Measurements from ENCODE around the gene WDR72. TPM values are rescaled to one million over a fixed set of nuclear protein-coding genes. Genes with fewer than 3 reads are reported as not detected.

Gene WDR72
- total RNA-seq, 1 donor from 2014 or later = 3.2 TPM

DNA sequence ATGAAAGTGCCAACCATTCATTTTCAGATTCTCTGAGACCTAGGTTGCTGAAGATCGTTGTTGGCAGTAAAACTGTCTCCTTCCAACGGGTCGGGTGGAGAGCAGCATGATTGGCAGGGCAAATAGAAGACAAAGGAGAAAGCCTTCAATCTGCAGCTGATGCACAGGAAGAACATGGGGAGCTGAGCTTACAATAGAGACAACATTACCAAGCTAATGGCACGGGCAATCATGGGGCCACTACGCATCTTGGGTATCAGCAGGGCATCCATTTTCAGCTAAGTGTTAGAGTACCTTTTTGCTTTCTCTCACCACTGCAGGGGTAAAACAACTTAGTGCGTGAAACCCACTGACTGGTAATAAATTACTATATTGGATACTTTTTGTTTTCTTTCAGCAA, 114.8 kb downstream of the WDR72 start:
- ATAC-seq (no peak), DNase-seq (no peak)
- no peaks in the 10 kb centered on the region for H3K4me1 ChIP-seq
- H3K27me3 ChIP-seq = no peaks in the 10 kb centered on the region
- no peak overlapping the region for H3K27ac ChIP-seq
- intact Hi-C loops (cut with DNase I) = no loop called here
- TF ChIP-seq, protein P1, sequence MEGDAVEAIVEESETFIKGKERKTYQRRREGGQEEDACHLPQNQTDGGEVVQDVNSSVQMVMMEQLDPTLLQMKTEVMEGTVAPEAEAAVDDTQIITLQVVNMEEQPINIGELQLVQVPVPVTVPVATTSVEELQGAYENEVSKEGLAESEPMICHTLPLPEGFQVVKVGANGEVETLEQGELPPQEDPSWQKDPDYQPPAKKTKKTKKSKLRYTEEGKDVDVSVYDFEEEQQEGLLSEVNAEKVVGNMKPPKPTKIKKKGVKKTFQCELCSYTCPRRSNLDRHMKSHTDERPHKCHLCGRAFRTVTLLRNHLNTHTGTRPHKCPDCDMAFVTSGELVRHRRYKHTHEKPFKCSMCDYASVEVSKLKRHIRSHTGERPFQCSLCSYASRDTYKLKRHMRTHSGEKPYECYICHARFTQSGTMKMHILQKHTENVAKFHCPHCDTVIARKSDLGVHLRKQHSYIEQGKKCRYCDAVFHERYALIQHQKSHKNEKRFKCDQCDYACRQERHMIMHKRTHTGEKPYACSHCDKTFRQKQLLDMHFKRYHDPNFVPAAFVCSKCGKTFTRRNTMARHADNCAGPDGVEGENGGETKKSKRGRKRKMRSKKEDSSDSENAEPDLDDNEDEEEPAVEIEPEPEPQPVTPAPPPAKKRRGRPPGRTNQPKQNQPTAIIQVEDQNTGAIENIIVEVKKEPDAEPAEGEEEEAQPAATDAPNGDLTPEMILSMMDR (IDR thresholded peaks at IDR 0.05) = no peak
- no peaks in the 10 kb centered on the region for H3K36me3 ChIP-seq
- no peaks in the 10 kb centered on the region for H3K9me3 ChIP-seq
- H3K4me3 ChIP-seq = no peak overlapping the region

DNA sequence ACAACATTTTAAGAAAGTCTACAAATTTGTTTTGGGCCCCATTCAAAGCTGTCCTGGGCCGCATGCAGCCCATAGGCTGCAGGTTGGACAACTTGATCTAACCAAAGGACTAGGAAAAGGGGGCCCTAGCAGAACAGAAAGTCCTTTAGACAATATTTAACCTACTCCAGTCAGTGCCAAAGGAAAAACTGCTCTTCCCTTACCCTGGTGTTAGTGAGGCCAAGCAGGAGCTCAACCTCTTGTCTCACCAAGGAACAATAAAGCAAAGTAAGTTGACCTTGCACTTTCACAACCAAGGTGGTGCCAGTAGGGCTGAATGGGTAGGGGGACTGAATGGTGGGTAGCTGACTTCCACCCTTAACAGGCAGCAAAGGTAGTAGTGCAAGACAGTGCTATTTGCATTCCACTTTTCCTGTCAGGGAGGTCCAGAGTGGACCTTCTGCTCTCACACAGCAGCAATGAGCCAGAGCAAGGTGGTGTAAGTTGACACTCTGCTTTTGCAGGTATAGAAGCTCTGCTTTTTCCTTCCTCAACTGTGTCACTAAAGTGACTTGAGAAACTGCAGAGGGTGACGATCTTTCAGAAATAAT, 124.9 kb downstream of the WDR72 start:
- H3K36me3 ChIP-seq = no peaks in the 10 kb centered on the region
- DNase-seq (no peak), ATAC-seq (no peak)
- no peak overlapping the region for H3K27ac ChIP-seq
- intact Hi-C loops (cut with DNase I) = no loop called here
- no peaks in the 10 kb centered on the region for H3K4me1 ChIP-seq
- no peak overlapping the region for H3K4me3 ChIP-seq
- H3K27me3 ChIP-seq = no peaks in the 10 kb centered on the region
- H3K9me3 ChIP-seq = no peaks in the 10 kb centered on the region
- TF ChIP-seq, protein P1 (IDR thresholded peaks at IDR 0.05) = no peak

DNA sequence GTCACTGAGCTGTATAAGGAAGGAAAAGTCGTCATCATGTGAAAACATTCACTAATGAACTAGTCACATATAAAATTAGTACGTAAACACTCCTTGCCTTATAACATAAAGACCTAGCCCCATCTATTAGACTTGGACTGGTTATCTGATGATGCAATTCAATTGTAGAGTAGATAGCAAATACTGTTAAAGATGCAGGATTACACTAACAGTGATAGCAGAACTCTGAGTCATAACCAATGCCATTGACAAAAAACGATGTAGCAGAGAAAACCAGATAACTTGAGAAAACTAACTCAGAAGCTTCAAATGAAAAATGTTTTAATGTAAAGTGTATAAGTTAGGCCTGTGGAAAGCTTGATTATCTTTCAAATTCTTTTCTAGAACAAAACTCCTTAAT, 132.2 kb downstream of the WDR72 start:
- no peak overlapping the region for H3K4me3 ChIP-seq
- H3K4me1 ChIP-seq = no peaks in the 10 kb centered on the region
- no peaks in the 10 kb centered on the region for H3K9me3 ChIP-seq
- DNase-seq (no peak), ATAC-seq (no peak)
- intact Hi-C loops (cut with DNase I) = no loop called here
- TF ChIP-seq, protein P1 (IDR thresholded peaks at IDR 0.05) = no peak
- H3K27ac ChIP-seq = no peak overlapping the region
- no peaks in the 10 kb centered on the region for H3K27me3 ChIP-seq
- H3K36me3 ChIP-seq = no peaks in the 10 kb centered on the region

DNA sequence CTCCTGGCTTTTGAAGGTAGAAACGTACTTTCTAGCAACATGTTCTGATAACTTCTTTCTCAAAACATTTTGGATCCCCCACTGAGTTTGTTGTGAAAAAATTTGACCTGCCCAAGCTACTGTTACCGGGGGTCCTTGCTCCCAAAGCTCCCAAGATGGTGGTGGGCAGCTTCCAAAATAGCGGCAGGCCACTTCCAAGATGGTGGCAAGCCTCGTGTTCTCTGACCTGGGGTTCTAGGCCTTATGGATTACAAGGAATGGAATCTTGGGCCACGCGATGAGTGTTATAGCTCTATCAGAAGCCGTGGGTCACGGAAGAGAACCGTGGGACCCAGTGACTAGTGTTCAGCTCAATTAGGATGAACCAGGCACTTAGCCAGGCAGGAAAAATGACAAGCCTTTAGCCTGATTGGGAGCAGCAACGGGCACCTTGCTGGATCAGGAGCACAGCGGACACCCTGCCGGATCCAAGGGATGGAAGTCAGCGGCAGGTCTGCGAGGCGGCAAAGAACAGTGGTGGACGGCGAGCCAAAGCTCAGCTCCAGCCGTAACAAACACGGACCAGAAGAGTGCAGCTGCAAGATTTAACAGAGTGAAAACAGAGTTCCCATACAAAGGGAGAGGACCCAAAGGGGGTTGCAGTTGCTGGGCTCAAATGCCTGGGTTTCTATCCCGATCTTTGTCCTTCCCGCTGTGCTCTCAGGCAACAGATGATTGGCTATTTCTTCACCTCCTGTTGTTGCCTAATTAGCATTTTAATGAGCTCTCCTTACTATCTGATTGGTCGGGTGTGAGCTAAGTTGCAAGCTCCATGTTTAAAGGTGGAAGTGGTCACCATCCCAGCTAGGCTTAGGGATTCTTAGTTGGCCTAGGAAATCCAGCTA, 133.3 kb downstream of the WDR72 start:
- DNase-seq (no peak), ATAC-seq (no peak)
- H3K9me3 ChIP-seq = no peaks in the 10 kb centered on the region
- no peaks in the 10 kb centered on the region for H3K4me1 ChIP-seq
- intact Hi-C loops (cut with DNase I) = no loop called here
- TF ChIP-seq, protein P1 (IDR thresholded peaks at IDR 0.05) = no peak
- no peaks in the 10 kb centered on the region for H3K27me3 ChIP-seq
- H3K27ac ChIP-seq = no peak overlapping the region
- H3K4me3 ChIP-seq = no peak overlapping the region
- H3K36me3 ChIP-seq = no peaks in the 10 kb centered on the region

DNA sequence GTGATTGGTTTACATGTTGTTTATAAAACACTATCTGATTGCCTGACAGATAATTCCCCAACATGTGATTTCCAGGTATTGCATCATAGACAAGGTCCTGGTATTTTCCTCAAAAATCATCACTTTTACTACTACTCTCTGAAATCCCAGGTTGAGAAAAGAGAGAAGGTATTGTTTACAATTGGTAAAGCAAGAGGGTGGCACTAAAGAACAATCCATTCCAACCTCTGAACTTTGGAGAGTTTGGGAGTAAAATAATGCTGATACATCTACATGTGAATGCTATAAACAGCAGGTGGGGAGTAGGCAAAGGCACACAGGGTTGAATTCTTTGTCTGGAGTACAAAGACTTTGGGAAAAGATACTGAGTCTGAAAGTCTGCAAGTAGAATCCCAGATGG, 134.2 kb downstream of the WDR72 start:
- no peak overlapping the region for H3K4me3 ChIP-seq
- no peaks in the 10 kb centered on the region for H3K36me3 ChIP-seq
- ATAC-seq (no peak), DNase-seq (no peak)
- TF ChIP-seq, protein P1 (IDR thresholded peaks at IDR 0.05) = no peak
- no peaks in the 10 kb centered on the region for H3K4me1 ChIP-seq
- no peaks in the 10 kb centered on the region for H3K9me3 ChIP-seq
- H3K27me3 ChIP-seq = no peaks in the 10 kb centered on the region
- intact Hi-C loops (cut with DNase I) = no loop called here
- no peak overlapping the region for H3K27ac ChIP-seq

All from upper lobe of right lung (tissue), 1 donor.